Osteocyte (in vitro differentiated cells): ENCODE data around the gene MCTP1. TPM values are rescaled to one million over a fixed set of nuclear protein-coding genes. Genes with fewer than 3 reads are reported as not detected.

ENCODE experiments used
- DNase-seq: peaks from one replicate; pipeline ENCODE4 v3.0.0; 2021; ENCODE audit warnings: mixed read lengths; ENCODE audit not compliant: unreplicated experiment; ENCODE audit errors: extremely low spot score
- H3K27ac Mint-ChIP-seq: one replicate; pipeline ENCODE4 v1.8.0; 2021; ENCODE audit warnings: mild to moderate bottlenecking, mixed read lengths; ENCODE audit not compliant: unreplicated experiment
- H3K27me3 Mint-ChIP-seq: one replicate; pipeline ENCODE4 v1.8.0; 2021; ENCODE audit warnings: mixed read lengths; ENCODE audit not compliant: unreplicated experiment
- H3K36me3 Mint-ChIP-seq: one replicate; pipeline ENCODE4 v1.8.0; 2021; ENCODE audit warnings: mixed read lengths; ENCODE audit not compliant: unreplicated experiment
- H3K4me1 Mint-ChIP-seq: one replicate; pipeline ENCODE4 v1.8.0; 2021; ENCODE audit warnings: mixed read lengths; ENCODE audit not compliant: unreplicated experiment
- H3K4me3 Mint-ChIP-seq: one replicate; pipeline ENCODE4 v1.8.0; 2021; ENCODE audit warnings: mild to moderate bottlenecking, moderate library complexity, mixed read lengths; ENCODE audit not compliant: unreplicated experiment
- H3K9me3 Mint-ChIP-seq: one replicate; pipeline ENCODE4 v1.8.0; 2021; ENCODE audit warnings: mixed read lengths; ENCODE audit not compliant: unreplicated experiment
- total RNA-seq: library from RNA; stranded (reverse); gene quantifications from 2 replicates; pipeline ENCODE4 v1.2.1, GENCODE V29; 2021
- TF ChIP-seq, protein P1 (sequence below): fragments of 200-600 bp; sonication (generic); IDR thresholded peaks from 2 replicates; pipeline ENCODE4 v1.5.0; 2021; ENCODE audit warnings: antibody characterized with exemption, mild to moderate bottlenecking, moderate library complexity

MCTP1 gene
- total RNA-seq, 1 donor from 2014 or later, result 0.67 TPM

DNA sequence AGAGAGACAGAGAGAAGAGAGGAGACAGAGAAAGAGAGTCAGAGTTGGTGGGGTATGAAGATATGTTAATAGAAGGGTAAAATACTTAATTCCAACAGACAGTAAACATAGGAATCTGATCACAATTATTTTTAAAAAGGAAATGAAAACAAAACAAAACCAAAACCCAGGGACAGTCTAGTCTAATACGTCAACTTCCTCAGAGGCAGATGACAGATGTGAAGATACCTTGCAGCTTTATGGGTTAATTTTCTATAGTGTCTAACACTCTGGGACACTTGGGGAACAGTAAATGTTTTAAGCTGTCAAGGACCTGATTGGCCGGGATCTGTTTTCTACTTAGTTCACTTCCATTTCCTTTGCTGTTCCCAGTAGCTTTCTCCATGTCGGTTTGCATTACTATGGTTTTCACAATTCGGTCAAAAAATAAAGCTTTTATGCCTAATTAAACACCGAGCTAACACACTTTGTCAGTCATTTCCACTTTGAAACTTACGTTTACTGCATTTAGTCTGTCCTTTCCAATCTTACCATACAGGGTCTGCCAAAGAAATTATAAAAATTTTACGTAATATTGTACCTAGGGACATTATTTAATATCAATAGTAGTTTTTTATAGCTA, 216.5 kb downstream of the MCTP1 start:
- DNase-seq, result no peak
- Mint-ChIP-seq H3K9me3 (no peaks in the 10 kb centered on the region), H3K4me1 (no peaks in the 10 kb centered on the region), H3K36me3 (no peaks in the 10 kb centered on the region), H3K27ac (no peak overlapping the region), H3K27me3 (peaks cover 14% of the 10 kb centered on the region), H3K4me3 (no peak overlapping the region)
- TF ChIP-seq, protein P1, sequence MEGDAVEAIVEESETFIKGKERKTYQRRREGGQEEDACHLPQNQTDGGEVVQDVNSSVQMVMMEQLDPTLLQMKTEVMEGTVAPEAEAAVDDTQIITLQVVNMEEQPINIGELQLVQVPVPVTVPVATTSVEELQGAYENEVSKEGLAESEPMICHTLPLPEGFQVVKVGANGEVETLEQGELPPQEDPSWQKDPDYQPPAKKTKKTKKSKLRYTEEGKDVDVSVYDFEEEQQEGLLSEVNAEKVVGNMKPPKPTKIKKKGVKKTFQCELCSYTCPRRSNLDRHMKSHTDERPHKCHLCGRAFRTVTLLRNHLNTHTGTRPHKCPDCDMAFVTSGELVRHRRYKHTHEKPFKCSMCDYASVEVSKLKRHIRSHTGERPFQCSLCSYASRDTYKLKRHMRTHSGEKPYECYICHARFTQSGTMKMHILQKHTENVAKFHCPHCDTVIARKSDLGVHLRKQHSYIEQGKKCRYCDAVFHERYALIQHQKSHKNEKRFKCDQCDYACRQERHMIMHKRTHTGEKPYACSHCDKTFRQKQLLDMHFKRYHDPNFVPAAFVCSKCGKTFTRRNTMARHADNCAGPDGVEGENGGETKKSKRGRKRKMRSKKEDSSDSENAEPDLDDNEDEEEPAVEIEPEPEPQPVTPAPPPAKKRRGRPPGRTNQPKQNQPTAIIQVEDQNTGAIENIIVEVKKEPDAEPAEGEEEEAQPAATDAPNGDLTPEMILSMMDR, result no peak

DNA sequence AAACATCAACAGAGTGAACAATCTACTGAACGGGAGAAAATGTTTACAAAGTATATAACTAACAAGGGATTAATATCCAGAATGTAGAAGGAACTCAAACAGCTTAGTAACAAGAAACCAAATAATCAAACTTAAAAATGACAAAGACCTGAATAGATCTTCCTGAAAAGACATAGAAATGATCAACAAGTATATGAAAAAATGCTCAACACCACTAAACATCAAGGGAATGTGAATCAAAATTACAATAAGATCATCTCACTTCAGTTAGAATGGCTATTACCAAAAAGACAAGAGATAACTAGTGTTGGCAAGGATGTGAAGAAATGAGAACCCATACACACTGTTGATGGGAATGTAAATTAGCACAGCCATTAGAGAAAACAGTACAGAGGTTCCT, 218.8 kb downstream of the MCTP1 start:
- DNase-seq, result no peak
- H3K4me3 Mint-ChIP-seq, result no peak overlapping the region
- peaks cover 15% of the 10 kb centered on the region for H3K27me3 Mint-ChIP-seq
- TF ChIP-seq, protein P1, result no peak
- H3K27ac Mint-ChIP-seq, result no peak overlapping the region
- no peaks in the 10 kb centered on the region for H3K36me3 Mint-ChIP-seq
- no peaks in the 10 kb centered on the region for H3K4me1 Mint-ChIP-seq
- H3K9me3 Mint-ChIP-seq, result no peaks in the 10 kb centered on the region

DNA sequence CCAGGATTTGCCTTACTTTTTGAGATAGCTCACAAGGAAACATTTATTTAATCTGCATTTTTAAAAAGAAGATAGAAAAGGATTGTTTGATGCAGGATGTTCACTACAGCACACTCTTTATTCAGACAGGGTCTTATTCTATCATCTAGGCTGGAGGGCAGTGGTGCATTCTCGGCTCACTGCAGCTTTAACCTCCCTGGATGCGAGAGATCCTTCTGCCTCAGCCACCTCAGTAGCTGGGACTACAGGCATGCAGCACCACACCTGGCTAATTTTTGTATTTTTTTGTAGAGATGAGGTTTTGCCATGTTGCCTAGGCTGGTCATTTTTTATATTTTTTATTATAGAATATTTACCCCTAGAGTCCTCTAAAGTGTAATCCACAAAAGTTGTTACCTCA, 221.4 kb downstream of the MCTP1 start:
- no peaks in the 10 kb centered on the region for H3K9me3 Mint-ChIP-seq
- DNase-seq, result no peak
- H3K4me1 Mint-ChIP-seq, result no peaks in the 10 kb centered on the region
- no peak overlapping the region for H3K4me3 Mint-ChIP-seq
- H3K27ac Mint-ChIP-seq, result no peak overlapping the region
- H3K36me3 Mint-ChIP-seq, result no peaks in the 10 kb centered on the region
- TF ChIP-seq, protein P1, result no peak
- H3K27me3 Mint-ChIP-seq, result peaks cover 30% of the 10 kb centered on the region

DNA sequence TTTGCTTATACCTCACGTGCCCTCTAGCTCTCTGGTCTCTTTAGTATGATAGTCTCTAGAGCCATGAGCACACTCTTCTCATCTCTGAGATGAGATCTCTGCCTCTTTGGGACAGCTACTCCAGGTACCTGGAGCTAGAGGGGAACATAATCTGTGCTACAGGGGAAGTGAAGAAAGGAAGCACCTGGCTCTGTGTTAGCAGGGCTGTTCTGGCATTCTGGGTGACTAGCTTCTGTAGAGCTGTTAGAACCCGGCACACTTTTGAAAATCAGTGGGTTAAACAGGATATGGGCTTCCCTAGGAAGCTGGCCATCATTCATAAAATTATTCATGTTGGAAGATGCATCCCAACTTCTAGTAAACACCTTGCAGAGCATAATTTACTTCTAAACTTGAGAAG, 224.8 kb downstream of the MCTP1 start:
- no peak for DNase-seq
- Mint-ChIP-seq H3K4me3 (no peak overlapping the region), H3K27me3 (peaks cover 35% of the 10 kb centered on the region), H3K27ac (no peak overlapping the region), H3K9me3 (no peaks in the 10 kb centered on the region), H3K36me3 (no peaks in the 10 kb centered on the region), H3K4me1 (no peaks in the 10 kb centered on the region)
- TF ChIP-seq, protein P1, result no peak

DNA sequence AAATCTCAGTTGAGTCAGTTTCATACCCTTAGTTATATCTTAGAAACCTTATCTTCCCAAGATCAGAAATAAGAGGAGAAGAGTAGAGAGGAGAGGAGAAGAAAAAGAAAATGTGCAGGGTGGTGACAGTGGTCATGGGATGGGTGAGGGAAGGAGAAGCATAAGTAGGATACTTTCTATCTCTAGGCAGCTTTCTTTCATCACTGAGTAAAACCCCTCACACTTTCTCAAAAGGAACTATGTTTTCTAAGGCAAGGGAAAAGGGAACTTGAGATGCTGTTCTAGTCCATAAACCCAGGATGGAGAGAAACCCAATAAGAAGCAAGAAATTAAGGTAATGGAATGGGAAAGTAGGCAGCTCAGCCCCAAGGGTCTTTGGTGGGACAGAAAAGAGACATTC, 225.3 kb downstream of the MCTP1 start:
- Mint-ChIP-seq H3K27me3 (peaks cover 38% of the 10 kb centered on the region), H3K27ac (no peak overlapping the region), H3K9me3 (no peaks in the 10 kb centered on the region), H3K4me3 (no peak overlapping the region), H3K36me3 (no peaks in the 10 kb centered on the region), H3K4me1 (no peaks in the 10 kb centered on the region)
- DNase-seq, result no peak
- TF ChIP-seq, protein P1, result no peak
